ENCODE results near the gene KRTAP10-5.
"Not testable (repeated sequence)": the region's sequence is repeated elsewhere in the genome, so short reads cannot be mapped to it uniquely, and the experiment has no call there.

KRTAP10-5 gene

GRCh38 chr21:44566403-44566802, 14.0 kb downstream of the KRTAP10-5 start:
- Histone ChIP-seq H3K4me3 (ENCODE audit: low read depth in 1 of 5, low read length in 5 of 5) (no peak overlapping the region), H3K4me1 (ENCODE audit: control insufficient read depth in 5 of 5, insufficient read depth in 5 of 5, low read length in 5 of 5) (no peaks in the 10 kb centered on the region), H3K36me3 (ENCODE audit: control insufficient read depth in 5 of 5, insufficient read depth in 5 of 5, low read length in 5 of 5) (no peaks in the 10 kb centered on the region), H3K27ac (ENCODE audit: low read depth, low read length) (no peak overlapping the region), H3K9ac (ENCODE audit: low read length in 5 of 5) (no peak overlapping the region), H3K27me3 (ENCODE audit: control insufficient read depth in 5 of 5, insufficient read depth in 4 of 5, low read length in 5 of 5) (peaks cover 0 to 18% (median 8%) of the 10 kb centered on the region in 5 donors), H3K9me3 (ENCODE audit: control insufficient read depth in 5 of 5, low read length in 5 of 5) (peaks cover 0 to 13% (median 6%) of the 10 kb centered on the region in 5 donors)

GRCh38 chr21:44564886-44565598, 15.4 kb downstream of the KRTAP10-5 start:
- Histone ChIP-seq H3K36me3 (ENCODE audit: control insufficient read depth in 5 of 5, insufficient read depth in 5 of 5, low read length in 5 of 5) (no peaks in the 10 kb centered on the region), H3K4me1 (ENCODE audit: control insufficient read depth in 5 of 5, insufficient read depth in 5 of 5, low read length in 5 of 5) (no peaks in the 10 kb centered on the region), H3K9ac (ENCODE audit: low read length in 5 of 5) (no peak overlapping the region), H3K9me3 (ENCODE audit: control insufficient read depth in 5 of 5, low read length in 5 of 5) (peaks cover 0 to 7% (median 0%) of the 10 kb centered on the region in 5 donors), H3K27me3 (ENCODE audit: control insufficient read depth in 5 of 5, insufficient read depth in 4 of 5, low read length in 5 of 5) (peaks cover 0 to 14% (median 8%) of the 10 kb centered on the region in 5 donors), H3K27ac (ENCODE audit: low read depth, low read length) (no peak overlapping the region), H3K4me3 (ENCODE audit: low read depth in 1 of 5, low read length in 5 of 5) (no peak overlapping the region)

GRCh38 chr21:44564099-44564498, 16.3 kb downstream of the KRTAP10-5 start:
- no peak overlapping the region for H3K27ac ChIP-seq (ENCODE audit: low read depth, low read length)
- H3K27me3 ChIP-seq (ENCODE audit: control insufficient read depth in 5 of 5, insufficient read depth in 4 of 5, low read length in 5 of 5): peaks cover 0 to 11% (median 8%) of the 10 kb centered on the region in 5 donors
- peaks cover 0 to 7% (median 0%) of the 10 kb centered on the region in 5 donors for H3K9me3 ChIP-seq (ENCODE audit: control insufficient read depth in 5 of 5, low read length in 5 of 5)
- H3K9ac ChIP-seq (ENCODE audit: low read length in 5 of 5): no peak overlapping the region
- no peaks in the 10 kb centered on the region for H3K4me1 ChIP-seq (ENCODE audit: control insufficient read depth in 5 of 5, insufficient read depth in 5 of 5, low read length in 5 of 5)
- no peaks in the 10 kb centered on the region for H3K36me3 ChIP-seq (ENCODE audit: control insufficient read depth in 5 of 5, insufficient read depth in 5 of 5, low read length in 5 of 5)
- H3K4me3 ChIP-seq (ENCODE audit: low read depth in 1 of 5, low read length in 5 of 5): no peak overlapping the region

GRCh38 chr21:44558695-44559094, 21.7 kb downstream of the KRTAP10-5 start, which contains the start of gene KRTAP10-3:
TSS of gene KRTAP10-3 (minus strand) at chr21:44558795. CDS start at chr21:44558715, 80 bp downstream.
- H3K27me3 ChIP-seq (ENCODE audit: control insufficient read depth in 5 of 5, insufficient read depth in 4 of 5, low read length in 5 of 5): peaks cover 10 to 34% (median 27%) of the 10 kb centered on the region in 5 donors
- H3K9ac ChIP-seq (ENCODE audit: low read length in 5 of 5): no peak within 1 kb of the TSS
- H3K4me3 ChIP-seq (ENCODE audit: low read depth in 1 of 5, low read length in 5 of 5): no peak within 1 kb of the TSS
- H3K36me3 ChIP-seq (ENCODE audit: control insufficient read depth in 5 of 5, insufficient read depth in 5 of 5, low read length in 5 of 5): no peaks in the 10 kb centered on the region
- H3K27ac ChIP-seq (ENCODE audit: low read depth, low read length): no peak within 1 kb of the TSS
- no peaks in the 10 kb centered on the region for H3K4me1 ChIP-seq (ENCODE audit: control insufficient read depth in 5 of 5, insufficient read depth in 5 of 5, low read length in 5 of 5)
- H3K9me3 ChIP-seq (ENCODE audit: control insufficient read depth in 5 of 5, low read length in 5 of 5): peaks cover 0 to 7% (median 3%) of the 10 kb centered on the region in 5 donors

- not testable (repeated sequence) for H3K4me1 ChIP-seq (ENCODE audit: control insufficient read depth in 5 of 5, insufficient read depth in 5 of 5, low read length in 5 of 5); H3K27ac ChIP-seq (ENCODE audit: low read depth, low read length); H3K36me3 ChIP-seq (ENCODE audit: control insufficient read depth in 5 of 5, insufficient read depth in 5 of 5, low read length in 5 of 5); H3K4me3 ChIP-seq (ENCODE audit: low read depth in 1 of 5, low read length in 5 of 5); H3K9me3 ChIP-seq (ENCODE audit: control insufficient read depth in 5 of 5, low read length in 5 of 5); H3K9ac ChIP-seq (ENCODE audit: low read length in 5 of 5)
- peaks cover 10 to 36% (median 27%) of the 10 kb centered on the region in 5 donors for H3K27me3 ChIP-seq (ENCODE audit: control insufficient read depth in 5 of 5, insufficient read depth in 4 of 5, low read length in 5 of 5)
Observed at GRCh38 chr21:44558329-44558675, 22.1 kb downstream of the KRTAP10-5 start.

- H3K9me3 ChIP-seq (ENCODE audit: control insufficient read depth in 5 of 5, low read length in 5 of 5): peaks cover 0 to 7% (median 2%) of the 10 kb centered on the region in 5 donors
- no peak overlapping the region for H3K27ac ChIP-seq (ENCODE audit: low read depth, low read length)
- H3K27me3 ChIP-seq (ENCODE audit: control insufficient read depth in 5 of 5, insufficient read depth in 4 of 5, low read length in 5 of 5): peaks cover 10 to 36% (median 29%) of the 10 kb centered on the region in 5 donors
- H3K36me3 ChIP-seq (ENCODE audit: control insufficient read depth in 5 of 5, insufficient read depth in 5 of 5, low read length in 5 of 5): no peaks in the 10 kb centered on the region
- no peak overlapping the region for H3K9ac ChIP-seq (ENCODE audit: low read length in 5 of 5)
- no peak overlapping the region for H3K4me3 ChIP-seq (ENCODE audit: low read depth in 1 of 5, low read length in 5 of 5)
- H3K4me1 ChIP-seq (ENCODE audit: control insufficient read depth in 5 of 5, insufficient read depth in 5 of 5, low read length in 5 of 5): no peaks in the 10 kb centered on the region
Observed at GRCh38 chr21:44557491-44558328, 22.7 kb downstream of the KRTAP10-5 start.

GRCh38 chr21:44556879-44557278, 23.5 kb downstream of the KRTAP10-5 start:
- Histone ChIP-seq H3K36me3 (ENCODE audit: control insufficient read depth in 5 of 5, insufficient read depth in 5 of 5, low read length in 5 of 5) (no peaks in the 10 kb centered on the region), H3K27ac (ENCODE audit: low read depth, low read length) (no peak overlapping the region), H3K4me1 (ENCODE audit: control insufficient read depth in 5 of 5, insufficient read depth in 5 of 5, low read length in 5 of 5) (no peaks in the 10 kb centered on the region), H3K4me3 (ENCODE audit: low read depth in 1 of 5, low read length in 5 of 5) (no peak overlapping the region), H3K9ac (ENCODE audit: low read length in 5 of 5) (no peak overlapping the region), H3K27me3 (ENCODE audit: control insufficient read depth in 5 of 5, insufficient read depth in 4 of 5, low read length in 5 of 5) (peaks cover 10 to 43% (median 38%) of the 10 kb centered on the region in 5 donors), H3K9me3 (ENCODE audit: control insufficient read depth in 5 of 5, low read length in 5 of 5) (peaks cover 0 to 7% (median 0%) of the 10 kb centered on the region in 5 donors)

- H3K27me3 ChIP-seq (ENCODE audit: control insufficient read depth in 5 of 5, insufficient read depth in 4 of 5, low read length in 5 of 5): peaks cover 18 to 57% (median 43%) of the 10 kb centered on the region in 5 donors
Observed at GRCh38 chr21:44555200-44555875, 25.1 kb downstream of the KRTAP10-5 start.

GRCh38 chr21:44552681-44553080, 27.7 kb downstream of the KRTAP10-5 start:
- Histone ChIP-seq H3K36me3 (ENCODE audit: control insufficient read depth in 5 of 5, insufficient read depth in 5 of 5, low read length in 5 of 5) (no peaks in the 10 kb centered on the region), H3K4me1 (ENCODE audit: control insufficient read depth in 5 of 5, insufficient read depth in 5 of 5, low read length in 5 of 5) (no peaks in the 10 kb centered on the region), H3K9ac (ENCODE audit: low read length in 5 of 5) (no peak overlapping the region), H3K9me3 (ENCODE audit: control insufficient read depth in 5 of 5, low read length in 5 of 5) (peaks cover 0 to 4% (median 0%) of the 10 kb centered on the region in 5 donors), H3K4me3 (ENCODE audit: low read depth in 1 of 5, low read length in 5 of 5) (no peak overlapping the region), H3K27ac (ENCODE audit: low read depth, low read length) (no peak overlapping the region), H3K27me3 (ENCODE audit: control insufficient read depth in 5 of 5, insufficient read depth in 4 of 5, low read length in 5 of 5) (peaks cover 25 to 66% (median 50%) of the 10 kb centered on the region in 5 donors)

More at GRCh38 chr21:44555200-44555875, 25.1 kb downstream of the KRTAP10-5 start:
- Histone ChIP-seq H3K36me3 (ENCODE audit: control insufficient read depth in 5 of 5, insufficient read depth in 5 of 5, low read length in 5 of 5) (no peaks in the 10 kb centered on the region), H3K9ac (ENCODE audit: low read length in 5 of 5) (no peak overlapping the region), H3K4me1 (ENCODE audit: control insufficient read depth in 5 of 5, insufficient read depth in 5 of 5, low read length in 5 of 5) (no peaks in the 10 kb centered on the region), H3K9me3 (ENCODE audit: control insufficient read depth in 5 of 5, low read length in 5 of 5) (peaks cover 0 to 7% (median 0%) of the 10 kb centered on the region in 5 donors), H3K4me3 (ENCODE audit: low read depth in 1 of 5, low read length in 5 of 5) (no peak overlapping the region), H3K27ac (ENCODE audit: low read depth, low read length) (no peak overlapping the region)
